B cell (primary cell): ENCODE measurements around the gene BBIP1.

ENCODE experiments used
- CTCF ChIP-seq: fragments of 200-600 bp; IDR thresholded peaks from one replicate; pipeline ENCODE4 v1.8.0; 2022; ENCODE audit warnings: antibody characterized with exemption, mild to moderate bottlenecking
- EZH2 ChIP-seq: IDR thresholded peaks from 2 replicates; pipeline ENCODE4 v1.6.1; 2012; ENCODE audit warnings: borderline replicate concordance, low read depth, mild to moderate bottlenecking, moderate library complexity, low read length; ENCODE audit not compliant: insufficient read depth, poor library complexity, severe bottlenecking

DNA sequence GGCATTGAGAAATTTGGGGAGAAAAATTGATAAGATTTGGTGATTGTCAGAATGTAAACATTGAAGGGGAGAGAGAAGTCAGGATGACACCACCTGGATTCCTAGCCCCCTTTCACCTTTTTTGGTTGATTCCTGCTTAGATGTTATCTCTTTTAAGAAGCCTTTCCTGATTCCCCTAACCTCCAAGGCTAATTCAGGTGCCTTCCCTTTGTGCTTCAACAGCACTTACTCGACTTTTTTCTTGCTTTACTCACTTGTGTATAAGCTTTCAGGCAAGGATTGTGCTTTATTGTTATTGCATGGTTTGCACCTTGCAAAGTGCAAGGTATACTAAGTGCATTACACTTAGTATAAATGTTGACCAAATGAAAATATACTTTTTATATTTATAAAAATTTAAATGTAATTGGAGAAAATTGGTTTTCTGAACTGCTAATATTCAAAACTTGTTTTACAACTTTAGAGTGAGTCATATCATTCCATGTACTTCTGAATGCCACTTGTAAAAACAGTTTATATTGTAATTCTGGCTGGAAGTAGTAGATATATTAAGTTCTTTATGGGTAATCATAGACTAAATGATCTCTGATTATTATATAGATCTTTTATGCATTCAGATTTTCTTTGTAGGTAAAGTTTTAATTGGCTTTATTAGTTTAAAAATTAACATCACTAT, 13.7 kb upstream of the BBIP1 start:
- TF ChIP-seq CTCF: no peak
- no peak for TF ChIP-seq EZH2
